GM11168 (cell line): Measurements from ENCODE around the gene NCLN.

Experiments used
- in situ Hi-C: fragments of 300-500 bp; cut with MboI; formaldehyde crosslinking; loops from one replicate; pipeline ENCODE4 v1.12.0; 2022; ENCODE audit warnings: low sequenced_read_pairs; ENCODE audit not compliant: unreplicated experiment

Gene NCLN

GRCh38 chr19:3185461-3186159 lies at the start of gene NCLN:
Gene NCLN (plus strand): TSS chr19:3185930. CDS start chr19:3186031, 101 bp downstream.
- in situ Hi-C loops: no loop called here

GRCh38 chr19:3135961-3136683 lies 49.6 kb upstream of the NCLN start, which contains the start of gene GNA15:
Gene GNA15 (plus strand): TSS chr19:3136033. CDS start chr19:3136451, 418 bp downstream.
- in situ Hi-C loops: no loop called here

GRCh38 chr19:3136684-3137055 lies 49.1 kb upstream of the NCLN start:
- in situ Hi-C loops: no loop called here

GRCh38 chr19:3137119-3137518 lies 48.6 kb upstream of the NCLN start:
- in situ Hi-C loops: no loop called here

- in situ Hi-C loops: no loop called here
Measured at GRCh38 chr19:3138268-3138667, 47.5 kb upstream of the NCLN start.

GRCh38 chr19:3140667-3141038 lies 45.1 kb upstream of the NCLN start:
- in situ Hi-C loops: no loop called here

- in situ Hi-C loops: no loop called here
Measured at GRCh38 chr19:3142292-3142670, 43.4 kb upstream of the NCLN start.

- in situ Hi-C loops: no loop called here
Measured at GRCh38 chr19:3142781-3143337, 42.9 kb upstream of the NCLN start.

GRCh38 chr19:3145909-3146676 lies 39.6 kb upstream of the NCLN start:
- in situ Hi-C loops: no loop called here

- in situ Hi-C loops: no loop called here
Measured at GRCh38 chr19:3146677-3147100, 39.0 kb upstream of the NCLN start.

- in situ Hi-C loops: no loop called here
Measured at GRCh38 chr19:3148503-3148902, 37.2 kb upstream of the NCLN start.

- in situ Hi-C loops: no loop called here
Measured at GRCh38 chr19:3149089-3149488, 36.6 kb upstream of the NCLN start.

- in situ Hi-C loops: no loop called here
Measured at GRCh38 chr19:3149526-3150505, 35.9 kb upstream of the NCLN start.

- in situ Hi-C loops: no loop called here
Measured at GRCh38 chr19:3150739-3151329, 34.9 kb upstream of the NCLN start.

- in situ Hi-C loops: no loop called here
Measured at GRCh38 chr19:3151563-3152418, 33.9 kb upstream of the NCLN start.

- in situ Hi-C loops: no loop called here
Measured at GRCh38 chr19:3152419-3152780, 33.3 kb upstream of the NCLN start.

GRCh38 chr19:3153286-3154230 lies 32.2 kb upstream of the NCLN start:
- in situ Hi-C loops: no loop called here
